GM21390 (cell line): Measurements from ENCODE around the gene HIC1.

Experiments
- ATAC-seq: cut with Tn5 transposase; IDR thresholded peaks from one replicate; pipeline ENCODE4 v1.9.1; 2021; ENCODE audit not compliant: unreplicated experiment

The HIC1 gene

GRCh38 chr17:2059547-2060384 is 4.9 kb downstream of the HIC1 start:
- no peak for ATAC-seq

- no peak for ATAC-seq
These were observed 5.4 kb downstream of the HIC1 start for GRCh38 chr17:2060385-2060658.

- no peak for ATAC-seq
These were observed 6.0 kb downstream of the HIC1 start for GRCh38 chr17:2060681-2061440.

GRCh38 chr17:2061441-2061958 is 6.6 kb downstream of the HIC1 start:
- no peak for ATAC-seq

- no peak for ATAC-seq
These were observed 7.8 kb downstream of the HIC1 start for GRCh38 chr17:2062571-2063183.

- ATAC-seq = no peak
These were observed 8.6 kb downstream of the HIC1 start for GRCh38 chr17:2063261-2064146.

GRCh38 chr17:2064147-2064489 is 9.2 kb downstream of the HIC1 start:
- no peak for ATAC-seq

GRCh38 chr17:2064520-2064971 is 9.6 kb downstream of the HIC1 start:
- no peak for ATAC-seq

GRCh38 chr17:2064980-2065785 is 10.3 kb downstream of the HIC1 start:
- no peak for ATAC-seq

- no peak for ATAC-seq
These were observed 11.1 kb downstream of the HIC1 start for GRCh38 chr17:2065949-2066400.

GRCh38 chr17:2067048-2067561 is 12.2 kb downstream of the HIC1 start:
- no peak for ATAC-seq

- ATAC-seq = no peak
These were observed 12.7 kb downstream of the HIC1 start for GRCh38 chr17:2067608-2068024.

- ATAC-seq = no peak
These were observed 13.2 kb downstream of the HIC1 start for GRCh38 chr17:2068031-2068518.

- no peak for ATAC-seq
These were observed 13.7 kb downstream of the HIC1 start for GRCh38 chr17:2068519-2069051.

GRCh38 chr17:2070241-2071023 is 15.5 kb downstream of the HIC1 start:
- peak; percentile 70 for ATAC-seq

GRCh38 chr17:2071024-2071385 is 16.1 kb downstream of the HIC1 start:
- ATAC-seq = no peak

GRCh38 chr17:2071455-2072281 is 16.8 kb downstream of the HIC1 start:
- ATAC-seq = no peak

GRCh38 chr17:2074919-2075318 is 20.0 kb downstream of the HIC1 start:
- no peak for ATAC-seq
